K562 (cell line): Measurements from ENCODE around the gene IL4I1. TPM values are rescaled to one million over a fixed set of nuclear protein-coding genes. Genes with fewer than 3 reads are reported as not detected.

Source experiments
- ATAC-seq: fragments of 200-7000 bp; cut with Tn5 transposase; 3 replicates; pipeline ENCODE4 v1.9.1; 2020; ENCODE audit warnings: moderate library complexity
- BruUV-seq: library from RNA; stranded (reverse); fragments of 400-500 nt; replicated peaks from 2 replicates; lab custom pipeline; 2021; lab: Mats Ljungman, UMichigan
- CTCF ChIA-PET: fragments of 300-600 bp; formaldehyde crosslinking; extraction: SDS; loops from one replicate; lab custom pipeline; 2021; ENCODE audit warnings: low intra/inter-chr PET ratio; lab: Yijun Ruan, JAX
- POLR2A ChIA-PET: fragments of 300-600, 350-650 bp; sonication (Branson Sonifier 250); formaldehyde crosslinking; extraction: SDS; loops from one replicate; lab custom pipeline; 2021; ENCODE audit warnings: antibody characterized with exemption, inconsistent platforms; lab: Yijun Ruan, JAX
- DNase-seq, 4 experiments: peaks; one replicate each; pipeline versions ENCODE4 v3.0.0 to v3.0.0-alpha.2; 2011 to 2018; ENCODE audit warnings: low spot score in 3 of 4, mixed read lengths in 3 of 4; ENCODE audit errors: extremely low read depth in 1 of 4
- FAIRE-seq: peaks from 2 replicates; lab custom pipeline; 2011; peaks lifted over from hg19 to GRCh38; lab: Jason Lieb, UNC
- H2AFZ ChIP-seq: 2 replicates; pipeline ENCODE4 v1.6.0; 2011; ENCODE audit warnings: low read depth, low read length, control low read depth, inconsistent platforms
- H3K27ac ChIP-seq: fragments of 200-600 bp; 3 replicates; pipeline ENCODE4 v1.8.0; 2011; ENCODE audit warnings: low read depth, mild to moderate bottlenecking, control low read depth, inconsistent platforms, low read length, moderate library complexity, mixed read lengths; ENCODE audit errors: extremely low read depth
- H3K27me3 ChIP-seq, 2 experiments: fragments of 300-600 bp in 1 of 2; 2 replicates in 1 of 2; 3 replicates in 1 of 2; pipeline versions ENCODE4 v1.6.0 to v1.8.0; 2011; ENCODE audit warnings: inconsistent platforms in 2 of 2, low read length in 2 of 2, mild to moderate bottlenecking in 1 of 2, mixed read lengths in 1 of 2, moderate library complexity in 1 of 2; ENCODE audit not compliant: control insufficient read depth in 2 of 2, insufficient read depth in 2 of 2
- H3K36me3 ChIP-seq: fragments of 300-600 bp; 3 replicates; pipeline ENCODE4 v1.8.0; 2011; ENCODE audit warnings: mild to moderate bottlenecking, low read length, inconsistent platforms; ENCODE audit not compliant: control insufficient read depth, insufficient read depth
- H3K4me1 ChIP-seq, 2 experiments: fragments of 200-600 bp in 1 of 2; replicated peaks in 1 of 2; 2 replicates in 1 of 2; 3 replicates in 1 of 2; pipeline versions ENCODE4 v1.5.1 to v1.8.0; 2011; ENCODE audit warnings: inconsistent platforms in 2 of 2, low read length in 2 of 2, mild to moderate bottlenecking in 1 of 2, mixed read lengths in 1 of 2, moderate library complexity in 1 of 2; ENCODE audit not compliant: control insufficient read depth in 2 of 2, insufficient read depth in 2 of 2
- H3K4me2 ChIP-seq: 2 replicates; pipeline ENCODE4 v1.6.1; 2011; ENCODE audit warnings: low read length, control low read depth, inconsistent platforms, mixed read lengths; ENCODE audit not compliant: insufficient read depth
- H3K4me3 ChIP-seq: fragments of 200-600 bp; sonication (generic), shearing (Covaris generic); 2 replicates; pipeline ENCODE4 v1.5.1; 2016; ENCODE audit warnings: control low read depth, inconsistent platforms
- H3K79me2 ChIP-seq: fragments of 200-600 bp; 3 replicates; pipeline ENCODE4 v1.8.0; 2011; ENCODE audit warnings: low read length, inconsistent platforms; ENCODE audit not compliant: control insufficient read depth, insufficient read depth
- H3K9ac ChIP-seq, 2 experiments: 2 replicates each; pipeline versions ENCODE4 v1.6.0 to v1.6.1; 2011; ENCODE audit warnings: low read depth in 2 of 2, low read length in 2 of 2, control low read depth in 1 of 2, inconsistent platforms in 1 of 2, mild to moderate bottlenecking in 1 of 2, mixed read lengths in 1 of 2; ENCODE audit not compliant: insufficient read depth in 1 of 2
- H3K9me1 ChIP-seq: one replicate; pipeline ENCODE4 v1.6.0; 2011; ENCODE audit warnings: inconsistent platforms, mild to moderate bottlenecking, low read length, moderate library complexity; ENCODE audit not compliant: control insufficient read depth, insufficient read depth
- H3K9me3 ChIP-seq: replicated peaks from 2 replicates; pipeline ENCODE4 v1.5.1; 2011; ENCODE audit warnings: low read depth, low read length, inconsistent platforms; ENCODE audit not compliant: control insufficient read depth, insufficient read depth
- H4K20me1 ChIP-seq: replicated peaks from 2 replicates; pipeline ENCODE4 v1.6.1; 2011; ENCODE audit warnings: low read length, inconsistent platforms, mixed read lengths; ENCODE audit not compliant: control insufficient read depth, insufficient read depth
- LARP7 ChIP-seq: fragments of 450-650 bp; IDR thresholded peaks from 2 replicates; pipeline ENCODE4 v1.6.1; 2016
- MAFK ChIP-seq: IDR thresholded peaks from 2 replicates; pipeline ENCODE4 v1.6.1; 2011; ENCODE audit warnings: low read length, improper control_type of control experiment
- TEAD4 ChIP-seq, 2 experiments: sonication (generic) in 1 of 2; formaldehyde crosslinking in 1 of 2; IDR thresholded peaks; 2 replicates each; pipeline versions ENCODE4 v1.6.1 to v1.8.0; 2012 to 2022; ENCODE audit warnings: borderline replicate concordance in 1 of 2, inconsistent platforms in 1 of 2, low read length in 1 of 2, mild to moderate bottlenecking in 1 of 2, missing genetic modification reagents in 1 of 2
- YY1 ChIP-seq, 3 experiments: IDR thresholded peaks; 2 replicates each; pipeline ENCODE4 v1.6.1; 2011; ENCODE audit warnings: low read length in 2 of 3, mild to moderate bottlenecking in 2 of 3, moderate library complexity in 2 of 3, borderline replicate concordance in 1 of 3, control low read depth in 1 of 3, low read depth in 1 of 3; ENCODE audit not compliant: insufficient read depth in 3 of 3, insufficient replicate concordance in 2 of 3, control insufficient read depth in 1 of 3, insufficient read length in 1 of 3; ENCODE audit errors: extremely low read depth in 1 of 3
- ZNF239 ChIP-seq: fragments of 250-450 bp; sonication (Bioruptor Pico); IDR thresholded peaks from 2 replicates; pipeline ENCODE4 v1.4.0; 2020; ENCODE audit warnings: mild to moderate bottlenecking
- ZNF696 ChIP-seq: fragments of 250-450 bp; sonication (Bioruptor Pico); conservative IDR thresholded peaks from 2 replicates; pipeline ENCODE4 v1.4.0; 2020; ENCODE audit warnings: mild to moderate bottlenecking, moderate library complexity
- WGBS: fragments of 100-300 bp; shearing (Covaris generic); methylation state at CpG from one replicate; pipeline ENCODE4 v1.1.6; 2016; ENCODE audit warnings: low coverage, mixed read lengths; ENCODE audit not compliant: insufficient coverage; ENCODE audit errors: missing lambda C conversion rate; 5-methylcytosine and 5-hydroxymethylcytosine counted together
- in situ Hi-C: fragments of 300-500 bp; cut with MboI; formaldehyde crosslinking; loops from 4 replicates; pipeline ENCODE4 v1.15.0; 2018; ENCODE audit warnings: inconsistent platforms, mixed read lengths
- intact Hi-C: fragments of 100-400 bp; cut with micrococcal nuclease; formaldehyde crosslinking; loops from 2 replicates; pipeline ENCODE4 v1.14.2; 2022
- polyA plus RNA-seq, 8 experiments: library from polyadenylated mRNA; depleted of rRNA in 4 of 8; stranded (reverse) in 5 of 8; unstranded in 3 of 8; fragments of >200 nt; fragmentation: Nextera tagmentation in 2 of 8; fragmentation: Illumina TruSeq in 1 of 8; extraction: Ambion mirVana in 2 of 8; extraction: Trizol in 1 of 8; gene quantifications; 2 replicates each; pipeline versions ENCODE4 v1.2.1 to v1.2.3, GENCODE V29; 2011 to 2014; ENCODE audit warnings: inconsistent platforms in 1 of 8, missing spikeins in 1 of 8
- total RNA-seq, 7 experiments: library from RNA; depleted of rRNA in 6 of 7; stranded (reverse); fragments of >200 nt in 6 of 7; fragmentation: Illumina TruSeq in 2 of 7; extraction: Trizol in 2 of 7; gene quantifications; 2 replicates each; pipeline versions ENCODE4 v1.2.1 to v1.2.3, GENCODE V29; 2011 to 2021; ENCODE audit warnings: low replicate concordance in 1 of 7

The IL4I1 gene
- total and polyA plus RNA-seq, 9 of the 15 experiments (the other 6 are each of a cell fraction or from before 2014, with no cell fraction given) = 0.06 to 0.95 (median 0.43) TPM; not detected in 2

GRCh38 chr19:49938662-49939061 is 42.0 kb upstream of the IL4I1 start:
- intact Hi-C loops (no loop called here), in situ Hi-C loops (loop anchor here (5.0 to 10.0 kb wide), 2 partner anchors 39 to 156 kb away; no protein-coding TSS in a partner anchor)
- no peaks in the 10 kb centered on the region for H3K27me3 ChIP-seq
- no peak overlapping the region for H3K4me2 ChIP-seq
- WGBS = 81% methylated on average over 4 of the region's 4 CpGs
- ChIA-PET POLR2A (interaction anchor here (0.9 to 1.0 kb wide), 2 partner anchors 46 to 404 kb away, joined by 3 to 4 read pairs; no protein-coding TSS in a partner anchor), CTCF (interaction anchor here (3.0 kb wide), 1 partner anchor 44 kb away, joined by 61 read pairs; no protein-coding TSS in a partner anchor)
- H3K4me3 ChIP-seq = no peak overlapping the region
- FAIRE-seq (no peak), DNase-seq (no peak), ATAC-seq (no peak)
- no peaks in the 10 kb centered on the region for H3K9me1 ChIP-seq
- no peaks in the 10 kb centered on the region for H4K20me1 ChIP-seq
- H2AFZ ChIP-seq = no peak overlapping the region
- no TSS peak for BruUV-seq
- no peak overlapping the region for H3K27ac ChIP-seq
- TF ChIP-seq TEAD4 (IDR thresholded peaks at IDR 0.05; ENCODE audit: low read length) (no peak), TEAD4 (CRISPR knock-in tag; IDR thresholded peaks at IDR 0.05; ENCODE audit: borderline replicate concordance) (no peak), ZNF239 (no peak), LARP7 (no peak), ZNF696 (no peak), MAFK (no peak), YY1 (IDR thresholded peaks at IDR 0.05; ENCODE audit: borderline replicate concordance in 1 of 3, control insufficient read depth in 1 of 3, extremely low read depth in 1 of 3, insufficient read depth in 3 of 3, insufficient read length in 1 of 3, insufficient replicate concordance in 2 of 3, low read depth in 1 of 3, low read length in 2 of 3) (no peak)
- no peaks in the 10 kb centered on the region for H3K36me3 ChIP-seq
- no peaks in the 10 kb centered on the region for H3K9me3 ChIP-seq
- peak overlapping the region in 1 of 2 experiments; percentile 53; a peak in 1 of 4 replicates for H3K9ac ChIP-seq
- H3K79me2 ChIP-seq = no peaks in the 10 kb centered on the region
- peaks cover 8 to 14% of the 10 kb centered on the region in 2 experiments; a peak in 3 of 5 replicates for H3K4me1 ChIP-seq
